H1 (cell line): ENCODE results near the gene SLC66A2. TPM values are rescaled to one million over a fixed set of nuclear protein-coding genes. Genes with fewer than 3 reads are reported as not detected.

ENCODE experiments used
- CTCF ChIA-PET: fragments of 300-600 bp; sonication (Branson Sonifier 250); formaldehyde crosslinking; loops from one replicate; lab custom pipeline; 2021; ENCODE audit not compliant: partially characterized antibody; lab: Charles Lee
- POLR2A ChIA-PET: fragments of 300-600 bp; sonication (Branson Sonifier 250); formaldehyde crosslinking; loops from one replicate; lab custom pipeline; 2021; ENCODE audit warnings: inconsistent platforms; ENCODE audit not compliant: partially characterized antibody; lab: Charles Lee
- DNase-seq, 2 experiments: peaks; one replicate each; pipeline versions ENCODE4 v3.0.0 to v3.0.0-alpha.2; 2010 to 2022; ENCODE audit warnings: low spot score in 2 of 2, low read depth in 1 of 2, mixed read lengths in 1 of 2
- FAIRE-seq: peaks from 2 replicates; lab custom pipeline; 2011; peaks lifted over from hg19 to GRCh38; lab: Jason Lieb, UNC
- H2AFZ ChIP-seq: 2 replicates; pipeline ENCODE4 v1.8.1; 2012; ENCODE audit warnings: low read length, inconsistent platforms
- H2AK5ac ChIP-seq: 2 replicates; pipeline ENCODE4 v1.6.1; 2013; ENCODE audit warnings: low read depth, low read length
- H2BK120ac ChIP-seq: replicated peaks from 2 replicates; pipeline ENCODE3; 2013; ENCODE audit warnings: low read depth, low read length, inconsistent platforms
- H2BK12ac ChIP-seq: 2 replicates; pipeline ENCODE4 v1.6.1; 2013; ENCODE audit warnings: low read depth, low read length
- H2BK15ac ChIP-seq: 2 replicates; pipeline ENCODE4 v1.6.1; 2013; ENCODE audit warnings: low read length
- H2BK20ac ChIP-seq: 2 replicates; pipeline ENCODE4 v1.6.1; 2013; ENCODE audit warnings: low read length
- H2BK5ac ChIP-seq: 2 replicates; pipeline ENCODE4 v1.6.1; 2013; ENCODE audit warnings: low read depth, low read length
- H3K14ac ChIP-seq: 2 replicates; pipeline ENCODE4 v1.6.1; 2013; ENCODE audit warnings: inconsistent platforms; ENCODE audit not compliant: insufficient read length
- H3K18ac ChIP-seq: 2 replicates; pipeline ENCODE4 v1.6.1; 2013; ENCODE audit warnings: low read length; ENCODE audit errors: extremely low read depth
- H3K23ac ChIP-seq: 2 replicates; pipeline ENCODE4 v1.6.1; 2013; ENCODE audit warnings: inconsistent platforms; ENCODE audit not compliant: insufficient read length
- H3K23me2 ChIP-seq: 2 replicates; pipeline ENCODE4 v1.6.1; 2013; ENCODE audit warnings: low read depth, low read length
- H3K27ac ChIP-seq: 2 replicates; pipeline ENCODE4 v1.6.1; 2011; ENCODE audit warnings: low read depth, low read length, inconsistent platforms
- H3K27me3 ChIP-seq, 4 experiments: replicated peaks in 1 of 4; 1 replicate in 1 of 4; 2 replicates in 3 of 4; pipeline versions ENCODE4 v1.6.1 to v1.8.1; 2011 to 2013; ENCODE audit warnings: low read length in 3 of 4, mild to moderate bottlenecking in 3 of 4, inconsistent platforms in 2 of 4, mixed read lengths in 2 of 4, moderate library complexity in 1 of 4; ENCODE audit not compliant: control insufficient read depth in 3 of 4, insufficient read depth in 3 of 4; ENCODE audit errors: extremely low read depth in 1 of 4
- H3K36me3 ChIP-seq, 4 experiments: 2 replicates each; pipeline versions ENCODE4 v1.6.1 to v1.8.1; 2011 to 2013; ENCODE audit warnings: mild to moderate bottlenecking in 4 of 4, low read length in 3 of 4, moderate library complexity in 2 of 4, control low read depth in 1 of 4, inconsistent platforms in 1 of 4; ENCODE audit not compliant: insufficient read depth in 4 of 4, control insufficient read depth in 2 of 4
- H3K4ac ChIP-seq: replicated peaks from 2 replicates; pipeline ENCODE3; 2013; ENCODE audit warnings: low read length, low read depth, mixed read lengths, inconsistent platforms; ENCODE audit not compliant: insufficient read length
- H3K4me1 ChIP-seq, 4 experiments: replicated peaks in 1 of 4; 1 replicate in 1 of 4; 2 replicates in 3 of 4; pipeline versions ENCODE4 v1.6.1 to v1.8.1; 2011 to 2013; ENCODE audit warnings: low read length in 3 of 4, inconsistent platforms in 2 of 4, mixed read lengths in 1 of 4; ENCODE audit not compliant: insufficient read depth in 4 of 4, control insufficient read depth in 3 of 4
- H3K4me2 ChIP-seq, 2 experiments: 2 replicates each; pipeline versions ENCODE4 v1.6.1 to v1.8.1; 2011 to 2013; ENCODE audit warnings: low read depth in 2 of 2, low read length in 2 of 2, control low read depth in 1 of 2, inconsistent platforms in 1 of 2, mild to moderate bottlenecking in 1 of 2; ENCODE audit not compliant: insufficient read depth in 1 of 2
- H3K4me3 ChIP-seq, 4 experiments: fragments of 200-600, 300-600 bp in 1 of 4; sonication (generic), shearing (Covaris generic), sonication (Bioruptor Twin) in 1 of 4; 2 replicates each; pipeline versions ENCODE4 v1.5.1 to v1.8.1; 2011 to 2016; ENCODE audit warnings: low read length in 4 of 4, low read depth in 3 of 4, control low read depth in 2 of 4, inconsistent platforms in 2 of 4, mild to moderate bottlenecking in 2 of 4, mixed read lengths in 1 of 4, moderate library complexity in 1 of 4; ENCODE audit not compliant: insufficient read depth in 2 of 4; ENCODE audit errors: extremely low read depth in 1 of 4
- H3K56ac ChIP-seq: replicated peaks from 2 replicates; pipeline ENCODE3; 2013; ENCODE audit warnings: low read depth, mild to moderate bottlenecking, mixed read lengths, low read length, inconsistent platforms; ENCODE audit not compliant: insufficient read length
- H3K79me1 ChIP-seq: 2 replicates; pipeline ENCODE4 v1.6.1; 2013; ENCODE audit warnings: low read depth, low read length, control low read depth
- H3K79me2 ChIP-seq, 2 experiments: 2 replicates each; pipeline versions ENCODE4 v1.6.1 to v1.8.1; 2012 to 2013; ENCODE audit warnings: low read length in 2 of 2, mild to moderate bottlenecking in 2 of 2, inconsistent platforms in 1 of 2; ENCODE audit not compliant: insufficient read depth in 2 of 2, control insufficient read depth in 1 of 2
- H3K9ac ChIP-seq, 4 experiments: replicated peaks in 1 of 4; 1 replicate in 1 of 4; 2 replicates in 3 of 4; pipeline versions ENCODE4 v1.6.1 to v1.8.1; 2011 to 2013; ENCODE audit warnings: low read depth in 3 of 4, low read length in 3 of 4, control low read depth in 2 of 4, mild to moderate bottlenecking in 2 of 4, moderate library complexity in 2 of 4, inconsistent platforms in 1 of 4; ENCODE audit errors: extremely low read depth in 1 of 4
- H3K9me3 ChIP-seq, 2 experiments: 2 replicates each; pipeline versions ENCODE4 v1.6.1 to v1.8.1; 2012 to 2013; ENCODE audit warnings: mild to moderate bottlenecking in 2 of 2, moderate library complexity in 2 of 2, control low read depth in 1 of 2, inconsistent platforms in 1 of 2, low read depth in 1 of 2, low read length in 1 of 2, mixed read lengths in 1 of 2; ENCODE audit not compliant: insufficient read depth in 2 of 2
- H4K20me1 ChIP-seq, 2 experiments: replicated peaks in 1 of 2; 2 replicates each; pipeline versions ENCODE3 to v1.8.1; 2011 to 2013; ENCODE audit warnings: inconsistent platforms in 2 of 2, low read length in 2 of 2, mild to moderate bottlenecking in 1 of 2; ENCODE audit not compliant: insufficient read depth in 2 of 2, control insufficient read depth in 1 of 2
- H4K5ac ChIP-seq: 2 replicates; pipeline ENCODE4 v1.6.1; 2013; ENCODE audit warnings: low read length, low read depth, mixed read lengths, inconsistent platforms; ENCODE audit not compliant: insufficient read length
- H4K8ac ChIP-seq: 2 replicates; pipeline ENCODE4 v1.8.0; 2013; ENCODE audit warnings: mild to moderate bottlenecking, moderate library complexity, low read length, inconsistent platforms; ENCODE audit not compliant: insufficient read depth; ENCODE audit errors: extremely low read depth
- H4K91ac ChIP-seq: replicated peaks from 2 replicates; pipeline ENCODE3; 2013; ENCODE audit warnings: low read length, mixed read lengths, inconsistent platforms; ENCODE audit not compliant: insufficient read length
- ATF2 ChIP-seq: IDR thresholded peaks from 2 replicates; pipeline ENCODE4 v1.6.1; 2012; ENCODE audit warnings: low read length, inconsistent platforms
- ATF3 ChIP-seq: IDR thresholded peaks from 2 replicates; pipeline ENCODE4 v1.6.1; 2011; ENCODE audit warnings: low read depth, mild to moderate bottlenecking, low read length; ENCODE audit not compliant: insufficient read depth
- GABPA ChIP-seq: IDR thresholded peaks from 2 replicates; pipeline ENCODE4 v1.6.1; 2011; ENCODE audit warnings: mild to moderate bottlenecking, low read length, moderate library complexity, borderline replicate concordance; ENCODE audit not compliant: insufficient read depth
- HDAC6 ChIP-seq: IDR thresholded peaks from one replicate; pipeline ENCODE4 v1.7.1; 2012; ENCODE audit warnings: low read depth, mild to moderate bottlenecking, inconsistent platforms, low read length, moderate library complexity
- KDM4A ChIP-seq: IDR thresholded peaks from one replicate; pipeline ENCODE4 v1.7.1; 2012; ENCODE audit warnings: low read depth, mild to moderate bottlenecking, moderate library complexity, low read length, inconsistent platforms; ENCODE audit not compliant: severe bottlenecking
- NRF1 ChIP-seq: IDR thresholded peaks from 2 replicates; pipeline ENCODE4 v1.6.1; 2011; ENCODE audit warnings: mild to moderate bottlenecking, low read depth, low read length, improper control_type of control experiment
- PHF8 ChIP-seq: fragments of 200-600 bp; sonication (generic); conservative IDR thresholded peaks from 2 replicates; pipeline ENCODE4 v1.7.1; 2012; ENCODE audit warnings: low read depth, mild to moderate bottlenecking, inconsistent platforms, low read length, moderate library complexity
- POLR2A ChIP-seq, 2 experiments: IDR thresholded peaks; 1 replicate in 1 of 2; 2 replicates in 1 of 2; pipeline ENCODE4 v1.6.1; 2011; ENCODE audit warnings: low read depth in 2 of 2, low read length in 2 of 2, mild to moderate bottlenecking in 2 of 2; ENCODE audit errors: control extremely low read depth in 1 of 2
- SP4 ChIP-seq: IDR thresholded peaks from 2 replicates; pipeline ENCODE4 v1.6.1; 2012; ENCODE audit warnings: low read length, inconsistent platforms
- SUZ12 ChIP-seq: fragments of 200-600 bp; sonication (generic); IDR thresholded peaks from 2 replicates; pipeline ENCODE4 v1.6.1; 2012; ENCODE audit warnings: mild to moderate bottlenecking, inconsistent platforms, low read length, moderate library complexity, mixed read lengths
- WGBS, 2 experiments: shearing (Covaris generic) in 1 of 2; methylation state at CpG; one replicate each; pipeline versions ENCODE4 v1.1.6 to v1.1.7; 2013 to 2015; ENCODE audit warnings: low lambda C conversion rate in 2 of 2, mixed read lengths in 2 of 2, inconsistent platforms in 1 of 2, low coverage in 1 of 2, missing lambda C conversion rate in 1 of 2; ENCODE audit not compliant: insufficient replicate concordance in 2 of 2, insufficient coverage in 1 of 2, insufficient read length in 1 of 2; ENCODE audit errors: extremely low coverage in 1 of 2, missing lambda C conversion rate in 1 of 2; 5-methylcytosine and 5-hydroxymethylcytosine counted together
- polyA plus RNA-seq, 7 experiments: library from polyadenylated mRNA; depleted of rRNA in 3 of 7; stranded (reverse) in 5 of 7; unstranded in 2 of 7; fragments of >200 nt in 5 of 7; fragments of 200-250 nt in 2 of 7; gene quantifications; 1 replicate in 5 of 7; 2 replicates in 1 of 7; 4 replicates in 1 of 7; pipeline versions ENCODE4 v1.2.1 to v1.2.3, GENCODE V29; 2011 to 2013; ENCODE audit warnings: missing spikeins in 2 of 7, mixed read lengths in 2 of 7
- total RNA-seq: library from RNA; stranded (reverse); fragmentation: NEBNext Ultra II Directional; extraction: Animal tissue kit (Norgen Biotek cat#: 25700); gene quantifications from 2 replicates; pipeline ENCODE4 v1.2.1, GENCODE V29; 2021
- TF ChIP-seq, protein P1 (sequence below): IDR thresholded peaks from 2 replicates; pipeline ENCODE4 v1.6.1; 2011; ENCODE audit warnings: low read length, improper control_type of control experiment

SLC66A2 gene
- total and polyA plus RNA-seq, 2 of the 8 experiments (the other 6 are each of a cell fraction or from before 2014, with no cell fraction given), result 15.0 to 18.9 TPM

- 86% methylated on average over 2 of the region's 2 CpGs; no CpG with 5 or more reads in 1 of the 2 experiments for WGBS, 2 experiments
- H3K9me3 ChIP-seq, result no peaks in the 10 kb centered on the region
- no peak overlapping the region for H2BK20ac ChIP-seq
- no peak overlapping the region for H2BK5ac ChIP-seq
- H2AFZ ChIP-seq, result no peak overlapping the region
- no peak overlapping the region for H3K14ac ChIP-seq
- no peak overlapping the region for H2BK12ac ChIP-seq
- H4K5ac ChIP-seq, result no peak overlapping the region
- H4K91ac ChIP-seq, result no peak overlapping the region
- no peaks in the 10 kb centered on the region for H3K27me3 ChIP-seq
- DNase-seq (no peak), FAIRE-seq (no peak)
- H3K4ac ChIP-seq, result no peak overlapping the region
- H3K79me1 ChIP-seq, result no peaks in the 10 kb centered on the region
- H3K4me1 ChIP-seq, result peaks cover 0 to under 1% (median 0%) of the 10 kb centered on the region in 4 experiments; a peak in 1 of 7 replicates
- no peak overlapping the region for H4K8ac ChIP-seq
- POLR2A ChIA-PET, result no interaction called here
- H2AK5ac ChIP-seq, result no peak overlapping the region
- H3K36me3 ChIP-seq, result no peaks in the 10 kb centered on the region
- H2BK15ac ChIP-seq, result no peak overlapping the region
- no peak overlapping the region for H3K23ac ChIP-seq
- CTCF ChIA-PET, result interaction anchor here (0.7 to 1.3 kb wide), 2 partner anchors 52 to 481 kb away, joined by 3 to 4 read pairs; no protein-coding TSS in a partner anchor
- no peaks in the 10 kb centered on the region for H3K79me2 ChIP-seq
- H3K9ac ChIP-seq, result no peak overlapping the region
- H2BK120ac ChIP-seq, result no peak overlapping the region
- H4K20me1 ChIP-seq, result no peaks in the 10 kb centered on the region
- no peak overlapping the region for H3K4me2 ChIP-seq
- no peak overlapping the region for H3K27ac ChIP-seq
- no peak overlapping the region for H3K4me3 ChIP-seq
- no peak overlapping the region for H3K18ac ChIP-seq
- peaks cover 8% of the 10 kb centered on the region; the same call in 1 of the 2 replicates for H3K23me2 ChIP-seq
- no peak overlapping the region for H3K56ac ChIP-seq
- TF ChIP-seq SP4, result no peak
- no peak for TF ChIP-seq GABPA
- TF ChIP-seq HDAC6, result no peak
- no peak for TF ChIP-seq ATF3
- TF ChIP-seq, protein P1, sequence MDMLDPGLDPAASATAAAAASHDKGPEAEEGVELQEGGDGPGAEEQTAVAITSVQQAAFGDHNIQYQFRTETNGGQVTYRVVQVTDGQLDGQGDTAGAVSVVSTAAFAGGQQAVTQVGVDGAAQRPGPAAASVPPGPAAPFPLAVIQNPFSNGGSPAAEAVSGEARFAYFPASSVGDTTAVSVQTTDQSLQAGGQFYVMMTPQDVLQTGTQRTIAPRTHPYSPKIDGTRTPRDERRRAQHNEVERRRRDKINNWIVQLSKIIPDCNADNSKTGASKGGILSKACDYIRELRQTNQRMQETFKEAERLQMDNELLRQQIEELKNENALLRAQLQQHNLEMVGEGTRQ, result no peak
- TF ChIP-seq SUZ12, result no peak
- TF ChIP-seq KDM4A, result no peak
- TF ChIP-seq POLR2A (IDR thresholded peaks at IDR 0.05; ENCODE audit: control extremely low read depth in 1 of 2, low read depth in 2 of 2, low read length in 2 of 2), result no peak
- no peak for TF ChIP-seq ATF2
- TF ChIP-seq NRF1, result no peak
- TF ChIP-seq PHF8, result no peak
Measured at GRCh38 chr18:79861687-79862086, 89.8 kb downstream of the SLC66A2 start.
